IMR-90 (cell line): Measurements from ENCODE around the gene GLG1. TPM values are rescaled to one million over a fixed set of nuclear protein-coding genes. Genes with fewer than 3 reads are reported as not detected.

ENCODE experiments used
- ATAC-seq: fragments of 200-7000 bp; cut with Tn5 transposase; 2 replicates; pipeline ENCODE4 v1.9.1; 2020; ENCODE audit warnings: low read depth, mild to moderate bottlenecking, moderate library complexity
- BruUV-seq: library from RNA; stranded (reverse); fragments of 400-500 nt; replicated peaks from 2 replicates; lab custom pipeline; 2021; lab: Mats Ljungman, UMichigan
- CTCF ChIA-PET: fragments of 300-600 bp; formaldehyde crosslinking; extraction: SDS; loops from one replicate; lab custom pipeline; 2021; ENCODE audit warnings: antibody characterized with exemption; lab: Yijun Ruan, JAX
- POLR2A ChIA-PET: fragments of 300-600 bp; sonication (Branson Sonifier 250); formaldehyde crosslinking; loops from one replicate; lab custom pipeline; 2022; ENCODE audit warnings: antibody characterized with exemption; ENCODE audit not compliant: unreplicated experiment; lab: Charles Lee
- DNase-seq: peaks from one replicate; pipeline ENCODE4 v3.0.0; 2013
- H2AFZ ChIP-seq: replicated peaks from 2 replicates; pipeline ENCODE3; 2013; ENCODE audit warnings: low read length, mild to moderate bottlenecking; ENCODE audit not compliant: poor library complexity
- H2AK5ac ChIP-seq: 2 replicates; pipeline ENCODE4 v1.6.1; 2013; ENCODE audit warnings: low read depth, low read length, inconsistent platforms
- H2AK9ac ChIP-seq: replicated peaks from 2 replicates; pipeline ENCODE3; 2013; ENCODE audit warnings: mild to moderate bottlenecking, low read depth, low read length, moderate library complexity; ENCODE audit not compliant: poor library complexity
- H2BK120ac ChIP-seq: 2 replicates; pipeline ENCODE4 v1.6.1; 2013; ENCODE audit warnings: low read depth, low read length, inconsistent platforms
- H2BK15ac ChIP-seq: 3 replicates; pipeline ENCODE4 v1.6.1; 2013; ENCODE audit warnings: low read depth, low read length, inconsistent platforms
- H2BK20ac ChIP-seq: 2 replicates; pipeline ENCODE4 v1.6.1; 2013; ENCODE audit warnings: low read depth, mild to moderate bottlenecking, inconsistent platforms, low read length, moderate library complexity
- H2BK5ac ChIP-seq: 2 replicates; pipeline ENCODE4 v1.6.1; 2013; ENCODE audit warnings: mild to moderate bottlenecking, low read depth, low read length, inconsistent platforms; ENCODE audit not compliant: poor library complexity, severe bottlenecking
- H3K14ac ChIP-seq: replicated peaks from 2 replicates; pipeline ENCODE4 v1.6.1; 2013; ENCODE audit warnings: low read depth, low read length, inconsistent platforms
- H3K18ac ChIP-seq: 2 replicates; pipeline ENCODE4 v1.6.1; 2013; ENCODE audit warnings: low read depth, low read length, control low read depth
- H3K23ac ChIP-seq: 2 replicates; pipeline ENCODE4 v1.6.1; 2013; ENCODE audit warnings: low read depth, low read length, inconsistent platforms
- H3K27ac ChIP-seq: 2 replicates; pipeline ENCODE4 v1.5.1; 2013; ENCODE audit warnings: mild to moderate bottlenecking, control low read depth, low read length; ENCODE audit not compliant: insufficient read depth
- H3K27me3 ChIP-seq: 2 replicates; pipeline ENCODE4 v1.6.1; 2013; ENCODE audit warnings: low read length; ENCODE audit not compliant: control insufficient read depth, insufficient read depth
- H3K36me3 ChIP-seq: 2 replicates; pipeline ENCODE4 v1.6.1; 2013; ENCODE audit warnings: low read length, mixed read lengths; ENCODE audit not compliant: control insufficient read depth, insufficient read depth
- H3K4ac ChIP-seq: 2 replicates; pipeline ENCODE4 v1.6.1; 2013; ENCODE audit warnings: low read depth, low read length, inconsistent platforms
- H3K4me1 ChIP-seq: 2 replicates; pipeline ENCODE4 v1.6.1; 2013; ENCODE audit warnings: low read length, mixed read lengths; ENCODE audit not compliant: control insufficient read depth, insufficient read depth
- H3K4me2 ChIP-seq: 2 replicates; pipeline ENCODE4 v1.6.1; 2013; ENCODE audit warnings: low read depth, mild to moderate bottlenecking, control low read depth, low read length, moderate library complexity
- H3K4me3 ChIP-seq: 2 replicates; pipeline ENCODE4 v1.5.1; 2013; ENCODE audit warnings: low read depth, mild to moderate bottlenecking, control low read depth, low read length, moderate library complexity; ENCODE audit not compliant: insufficient read depth
- H3K56ac ChIP-seq: 2 replicates; pipeline ENCODE4 v1.6.1; 2013; ENCODE audit warnings: low read length, inconsistent platforms; ENCODE audit not compliant: insufficient read depth; ENCODE audit errors: extremely low read depth
- H3K79me1 ChIP-seq, 2 experiments: 2 replicates each; pipeline ENCODE4 v1.6.1; 2013; ENCODE audit warnings: low read length in 2 of 2, inconsistent platforms in 1 of 2, low read depth in 1 of 2
- H3K9ac ChIP-seq: 2 replicates; pipeline ENCODE4 v1.6.1; 2013; ENCODE audit warnings: low read depth, low read length, control low read depth
- H3K9me1 ChIP-seq: 2 replicates; pipeline ENCODE4 v1.6.1; 2013; ENCODE audit warnings: low read length, inconsistent platforms; ENCODE audit not compliant: insufficient read depth
- H3K9me3 ChIP-seq: 2 replicates; pipeline ENCODE4 v1.6.1; 2013; ENCODE audit warnings: low read length; ENCODE audit not compliant: control insufficient read depth, insufficient read depth
- H4K20me1 ChIP-seq: 2 replicates; pipeline ENCODE4 v1.6.1; 2013; ENCODE audit warnings: low read length, inconsistent platforms; ENCODE audit not compliant: insufficient read depth
- H4K5ac ChIP-seq: 2 replicates; pipeline ENCODE4 v1.6.1; 2013; ENCODE audit warnings: mild to moderate bottlenecking, low read depth, low read length, control low read depth
- H4K8ac ChIP-seq, 2 experiments: 2 replicates each; pipeline ENCODE4 v1.6.1; 2013; ENCODE audit warnings: low read depth in 2 of 2, low read length in 2 of 2, control low read depth in 1 of 2, inconsistent platforms in 1 of 2
- H4K91ac ChIP-seq: 2 replicates; pipeline ENCODE4 v1.6.1; 2013; ENCODE audit warnings: low read depth, low read length, inconsistent platforms; ENCODE audit not compliant: insufficient read depth
- BHLHE40 ChIP-seq: fragments of 150-350 bp; IDR thresholded peaks from 2 replicates; pipeline ENCODE4 v1.6.1; 2016; ENCODE audit warnings: mild to moderate bottlenecking, low read depth, low read length
- CEBPB ChIP-seq: IDR thresholded peaks from 2 replicates; pipeline ENCODE4 v1.6.1; 2012; ENCODE audit warnings: low read depth, low read length, improper control_type of control experiment
- CHD1 ChIP-seq: IDR thresholded peaks from 2 replicates; pipeline ENCODE4 v1.6.1; 2012; ENCODE audit warnings: low read depth, low read length, improper control_type of control experiment
- FOS ChIP-seq: fragments of 150-350 bp; IDR thresholded peaks from 2 replicates; pipeline ENCODE4 v1.6.1; 2016; ENCODE audit warnings: low read depth, low read length
- MAFK ChIP-seq: IDR thresholded peaks from 2 replicates; pipeline ENCODE4 v1.6.1; 2012; ENCODE audit warnings: low read depth, low read length, improper control_type of control experiment
- MAZ ChIP-seq: IDR thresholded peaks from 2 replicates; pipeline ENCODE4 v1.6.1; 2012; ENCODE audit warnings: low read depth, mild to moderate bottlenecking, low read length, improper control_type of control experiment, moderate library complexity, borderline replicate concordance
- MXI1 ChIP-seq: IDR thresholded peaks from 2 replicates; pipeline ENCODE4 v1.6.1; 2012; ENCODE audit warnings: low read depth, mild to moderate bottlenecking, low read length, moderate library complexity, borderline replicate concordance
- NFE2L2 ChIP-seq: fragments of 150-350 bp; IDR thresholded peaks from 2 replicates; pipeline ENCODE4 v1.6.1; 2016; ENCODE audit warnings: low read depth, mild to moderate bottlenecking, low read length
- POLR2A ChIP-seq: IDR thresholded peaks from 2 replicates; pipeline ENCODE4 v1.6.1; 2012; ENCODE audit warnings: mild to moderate bottlenecking, low read depth, low read length
- RAD21 ChIP-seq: IDR thresholded peaks from 2 replicates; pipeline ENCODE4 v1.6.1; 2012; ENCODE audit warnings: low read length, improper control_type of control experiment
- RCOR1 ChIP-seq: IDR thresholded peaks from 2 replicates; pipeline ENCODE4 v1.6.1; 2012; ENCODE audit warnings: mild to moderate bottlenecking, low read length, improper control_type of control experiment; ENCODE audit not compliant: insufficient replicate concordance
- RFX5 ChIP-seq: IDR thresholded peaks from 2 replicates; pipeline ENCODE4 v1.8.0; 2012; ENCODE audit warnings: low read depth, mild to moderate bottlenecking, low read length, moderate library complexity
- SMC3 ChIP-seq: fragments of 150-350 bp; IDR thresholded peaks from 2 replicates; pipeline ENCODE4 v1.6.1; 2016; ENCODE audit warnings: low read depth, mild to moderate bottlenecking, antibody characterized with exemption, low read length, moderate library complexity
- WGBS, 2 experiments: methylation state at CpG; one replicate each; pipeline versions ENCODE4 v1.1.5 to v1.1.7; 2013; ENCODE audit warnings: missing lambda C conversion rate in 2 of 2; ENCODE audit not compliant: insufficient read length in 1 of 2; ENCODE audit errors: extremely low coverage in 2 of 2; 5-methylcytosine and 5-hydroxymethylcytosine counted together
- dilution Hi-C: fragments of 300-500 bp; cut with HindIII; formaldehyde crosslinking; loops from one replicate; pipeline ENCODE4 v1.14.3; 2018; ENCODE audit warnings: low sequenced_read_pairs; ENCODE audit not compliant: unreplicated experiment
- in situ Hi-C: fragments of 300-500 bp; cut with MboI; formaldehyde crosslinking; loops from 3 replicates; pipeline ENCODE4 v1.14.3; 2019; ENCODE audit warnings: low sequenced_read_pairs, inconsistent platforms, mixed read lengths
- intact Hi-C: fragments of 100-400 bp; cut with micrococcal nuclease; formaldehyde crosslinking; loops from 2 replicates; pipeline ENCODE4 v1.10.0; 2022
- polyA plus RNA-seq, 3 experiments: library from polyadenylated mRNA; depleted of rRNA; stranded (reverse); fragments of >200 nt; gene quantifications; 2 replicates each; pipeline ENCODE4 v1.2.3, GENCODE V29; 2012; ENCODE audit warnings: low replicate concordance in 1 of 3
- total RNA-seq: library from RNA; depleted of rRNA; stranded (reverse); fragments of >200 nt; gene quantifications from 2 replicates; pipeline ENCODE4 v1.2.3, GENCODE V29; 2012
- TF ChIP-seq, protein P1 (sequence below): fragments of 150-350 bp; IDR thresholded peaks from 2 replicates; pipeline ENCODE4 v1.6.1; 2016; ENCODE audit warnings: low read depth, mild to moderate bottlenecking, low read length, moderate library complexity, borderline replicate concordance
- TF ChIP-seq, protein P2 (sequence below): fragments of 150-350 bp; IDR thresholded peaks from 2 replicates; pipeline ENCODE4 v1.6.1; 2017; ENCODE audit warnings: mild to moderate bottlenecking, antibody characterized with exemption, low read length, low read depth
- TF ChIP-seq, protein P3 (sequence below): conservative IDR thresholded peaks from 2 replicates; pipeline ENCODE4 v1.5.1; 2012; ENCODE audit warnings: mild to moderate bottlenecking, low read depth, low read length, improper control_type of control experiment

GLG1 gene
- total and polyA plus RNA-seq, 2 of the 4 experiments (the other 2 are of a cell fraction): 91.0 to 107 TPM

DNA sequence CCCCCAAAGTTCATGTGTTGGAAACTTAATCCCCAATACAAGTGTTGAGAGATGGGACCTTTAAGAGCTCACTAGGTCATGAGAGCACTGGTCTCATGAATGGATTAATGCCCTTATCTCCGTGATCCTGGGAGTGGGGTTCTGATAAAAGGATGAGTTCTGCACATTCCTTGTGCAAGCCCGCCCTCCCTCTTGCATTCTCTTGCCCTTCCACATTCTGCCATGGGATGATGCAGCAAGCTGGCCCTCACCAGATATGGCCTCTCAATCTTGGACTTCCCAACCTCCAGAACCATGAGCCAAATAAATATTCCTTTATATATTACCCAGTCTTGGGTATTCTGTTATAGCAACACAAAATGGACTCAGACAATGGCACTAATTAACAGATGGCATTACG is 14.1 kb downstream of the GLG1 start:
- Histone ChIP-seq H3K36me3 (peaks cover 6% of the 10 kb centered on the region), H4K91ac (no peak overlapping the region), H2BK5ac (no peak overlapping the region), H3K14ac (no peak overlapping the region), H3K79me1 (peaks cover 35 to 50% of the 10 kb centered on the region in 2 experiments), H2BK120ac (no peak overlapping the region), H3K9me1 (peaks cover 11% of the 10 kb centered on the region), H3K9me3 (no peaks in the 10 kb centered on the region), H2AK9ac (no peak overlapping the region), H3K27ac (no peak overlapping the region), H4K8ac (no peak overlapping the region), H3K18ac (no peak overlapping the region), H2BK20ac (no peak overlapping the region), H3K4me2 (no peak overlapping the region), H4K5ac (no peak overlapping the region), H3K56ac (no peak overlapping the region), H4K20me1 (peaks cover 34% of the 10 kb centered on the region), H3K4ac (no peak overlapping the region), H3K9ac (no peak overlapping the region), H2BK15ac (no peak overlapping the region), H3K4me1 (no peaks in the 10 kb centered on the region; the same call in 1 of the 2 replicates), H3K27me3 (no peaks in the 10 kb centered on the region), H2AK5ac (no peak overlapping the region), H3K4me3 (no peak overlapping the region), H3K23ac (no peak overlapping the region), H2AFZ (no peak overlapping the region)
- DNase-seq (no peak), ATAC-seq (no peak)
- POLR2A ChIA-PET: no interaction called here
- no TSS peak for BruUV-seq
- CTCF ChIA-PET: no interaction called here
- WGBS, 2 experiments: no CpG with 5 or more reads among the region's 3 CpGs
- dilution Hi-C loops: no loop called here
- no peak for TF ChIP-seq POLR2A
- TF ChIP-seq MAZ: no peak
- TF ChIP-seq, protein P1, sequence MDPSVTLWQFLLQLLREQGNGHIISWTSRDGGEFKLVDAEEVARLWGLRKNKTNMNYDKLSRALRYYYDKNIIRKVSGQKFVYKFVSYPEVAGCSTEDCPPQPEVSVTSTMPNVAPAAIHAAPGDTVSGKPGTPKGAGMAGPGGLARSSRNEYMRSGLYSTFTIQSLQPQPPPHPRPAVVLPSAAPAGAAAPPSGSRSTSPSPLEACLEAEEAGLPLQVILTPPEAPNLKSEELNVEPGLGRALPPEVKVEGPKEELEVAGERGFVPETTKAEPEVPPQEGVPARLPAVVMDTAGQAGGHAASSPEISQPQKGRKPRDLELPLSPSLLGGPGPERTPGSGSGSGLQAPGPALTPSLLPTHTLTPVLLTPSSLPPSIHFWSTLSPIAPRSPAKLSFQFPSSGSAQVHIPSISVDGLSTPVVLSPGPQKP: no peak
- TF ChIP-seq, protein P2, sequence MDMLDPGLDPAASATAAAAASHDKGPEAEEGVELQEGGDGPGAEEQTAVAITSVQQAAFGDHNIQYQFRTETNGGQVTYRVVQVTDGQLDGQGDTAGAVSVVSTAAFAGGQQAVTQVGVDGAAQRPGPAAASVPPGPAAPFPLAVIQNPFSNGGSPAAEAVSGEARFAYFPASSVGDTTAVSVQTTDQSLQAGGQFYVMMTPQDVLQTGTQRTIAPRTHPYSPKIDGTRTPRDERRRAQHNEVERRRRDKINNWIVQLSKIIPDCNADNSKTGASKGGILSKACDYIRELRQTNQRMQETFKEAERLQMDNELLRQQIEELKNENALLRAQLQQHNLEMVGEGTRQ: no peak
- TF ChIP-seq MAFK: no peak
- TF ChIP-seq CHD1: no peak
- no peak for TF ChIP-seq BHLHE40
- no peak for TF ChIP-seq NFE2L2
- no peak for TF ChIP-seq MXI1
- no peak for TF ChIP-seq SMC3
- TF ChIP-seq RFX5: no peak
- no peak for TF ChIP-seq RCOR1
- TF ChIP-seq, protein P3, sequence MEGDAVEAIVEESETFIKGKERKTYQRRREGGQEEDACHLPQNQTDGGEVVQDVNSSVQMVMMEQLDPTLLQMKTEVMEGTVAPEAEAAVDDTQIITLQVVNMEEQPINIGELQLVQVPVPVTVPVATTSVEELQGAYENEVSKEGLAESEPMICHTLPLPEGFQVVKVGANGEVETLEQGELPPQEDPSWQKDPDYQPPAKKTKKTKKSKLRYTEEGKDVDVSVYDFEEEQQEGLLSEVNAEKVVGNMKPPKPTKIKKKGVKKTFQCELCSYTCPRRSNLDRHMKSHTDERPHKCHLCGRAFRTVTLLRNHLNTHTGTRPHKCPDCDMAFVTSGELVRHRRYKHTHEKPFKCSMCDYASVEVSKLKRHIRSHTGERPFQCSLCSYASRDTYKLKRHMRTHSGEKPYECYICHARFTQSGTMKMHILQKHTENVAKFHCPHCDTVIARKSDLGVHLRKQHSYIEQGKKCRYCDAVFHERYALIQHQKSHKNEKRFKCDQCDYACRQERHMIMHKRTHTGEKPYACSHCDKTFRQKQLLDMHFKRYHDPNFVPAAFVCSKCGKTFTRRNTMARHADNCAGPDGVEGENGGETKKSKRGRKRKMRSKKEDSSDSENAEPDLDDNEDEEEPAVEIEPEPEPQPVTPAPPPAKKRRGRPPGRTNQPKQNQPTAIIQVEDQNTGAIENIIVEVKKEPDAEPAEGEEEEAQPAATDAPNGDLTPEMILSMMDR: no peak
- TF ChIP-seq RAD21: no peak
- no peak for TF ChIP-seq FOS
- no peak for TF ChIP-seq CEBPB
- intact Hi-C loops: no loop called here
- in situ Hi-C loops: no loop called here
